HepG2 (cell line): ENCODE data around the gene RALB. TPM values are rescaled to one million over a fixed set of nuclear protein-coding genes. Genes with fewer than 3 reads are reported as not detected.

ENCODE experiments used
- ATAC-seq: fragments of 200-7000 bp; cut with Tn5 transposase; 3 replicates; pipeline ENCODE4 v1.9.1; 2020; ENCODE audit warnings: mild to moderate bottlenecking, moderate library complexity
- BruUV-seq: library from RNA; stranded (reverse); fragments of 400-500 nt; replicated peaks from 2 replicates; lab custom pipeline; 2021; lab: Mats Ljungman, UMichigan
- CTCF ChIA-PET: fragments of 300-600 bp; formaldehyde crosslinking; extraction: SDS; loops from one replicate; lab custom pipeline; 2021; ENCODE audit warnings: low total read pairs, inconsistent platforms, low intra/inter-chr PET ratio; lab: Yijun Ruan, JAX
- POLR2A ChIA-PET: fragments of 350-600 bp; sonication (Branson Sonifier 250); formaldehyde crosslinking; loops from one replicate; lab custom pipeline; 2020; ENCODE audit warnings: antibody characterized with exemption, inconsistent platforms; lab: Yijun Ruan, JAX
- DNase-seq: peaks from one replicate; pipeline ENCODE4 v3.0.0-alpha.2; 2015; ENCODE audit warnings: low spot score
- FAIRE-seq: peaks from 3 replicates; lab custom pipeline; 2011; peaks lifted over from hg19 to GRCh38; lab: Jason Lieb, UNC
- H2AFZ ChIP-seq: one replicate; pipeline ENCODE4 v1.6.1; 2011; ENCODE audit warnings: low read length, inconsistent platforms
- H3K27ac ChIP-seq: fragments of 300-600 bp; 3 replicates; pipeline ENCODE4 v1.8.0; 2011; ENCODE audit warnings: mixed run types, mild to moderate bottlenecking, mixed read lengths, low read length, inconsistent platforms; ENCODE audit not compliant: insufficient read depth; ENCODE audit errors: extremely low read length
- H3K27me3 ChIP-seq, 2 experiments: fragments of 200-600 bp in 1 of 2; 2 replicates in 1 of 2; 3 replicates in 1 of 2; pipeline versions ENCODE4 v1.6.0 to v1.8.0; 2011; ENCODE audit warnings: low read length in 2 of 2, mild to moderate bottlenecking in 2 of 2, moderate library complexity in 2 of 2, inconsistent platforms in 1 of 2; ENCODE audit not compliant: insufficient read depth in 2 of 2, control insufficient read depth in 1 of 2
- H3K36me3 ChIP-seq, 2 experiments: fragments of 200-600 bp in 1 of 2; replicated peaks in 1 of 2; 2 replicates in 1 of 2; 3 replicates in 1 of 2; pipeline versions ENCODE4 v1.5.1 to v1.8.0; 2011; ENCODE audit warnings: low read length in 2 of 2, inconsistent platforms in 1 of 2; ENCODE audit not compliant: insufficient read depth in 2 of 2, control insufficient read depth in 1 of 2
- H3K4me1 ChIP-seq: 2 replicates; pipeline ENCODE4 v1.5.1; 2012; ENCODE audit warnings: low read length, inconsistent platforms; ENCODE audit not compliant: insufficient read depth
- H3K4me2 ChIP-seq: 2 replicates; pipeline ENCODE4 v1.6.0; 2011; ENCODE audit warnings: low read depth, low read length, inconsistent platforms
- H3K4me3 ChIP-seq, 3 experiments: fragments of 200-600 bp in 1 of 3; sonication (generic), shearing (Covaris generic) in 1 of 3; replicated peaks in 1 of 3; 2 replicates each; pipeline ENCODE4 v1.5.1; 2011 to 2016; ENCODE audit warnings: low read length in 3 of 3, inconsistent platforms in 2 of 3, low read depth in 2 of 3, mild to moderate bottlenecking in 2 of 3, control low read depth in 1 of 3, mixed read lengths in 1 of 3; ENCODE audit not compliant: insufficient read depth in 1 of 3
- H3K79me2 ChIP-seq: one replicate; pipeline ENCODE4 v1.6.1; 2011; ENCODE audit warnings: low read length, inconsistent platforms; ENCODE audit not compliant: insufficient read depth
- H3K9ac ChIP-seq: 2 replicates; pipeline ENCODE4 v1.6.0; 2011; ENCODE audit warnings: mild to moderate bottlenecking, low read depth, low read length, inconsistent platforms; ENCODE audit not compliant: insufficient read depth
- H3K9me3 ChIP-seq: 2 replicates; pipeline ENCODE4 v1.5.1; 2012; ENCODE audit warnings: mild to moderate bottlenecking, low read length
- H4K20me1 ChIP-seq: 2 replicates; pipeline ENCODE4 v1.6.0; 2011; ENCODE audit warnings: inconsistent platforms, mild to moderate bottlenecking, low read length, moderate library complexity; ENCODE audit not compliant: insufficient read depth
- ADNP ChIP-seq: sonication (generic); formaldehyde crosslinking; IDR thresholded peaks from 2 replicates; pipeline ENCODE4 v1.4.0; 2020; ENCODE audit warnings: missing genetic modification reagents
- CEBPG ChIP-seq: IDR thresholded peaks from 2 replicates; pipeline ENCODE4 v1.6.1; 2016
- NFE2L1 ChIP-seq: sonication (generic); formaldehyde crosslinking; IDR thresholded peaks from 2 replicates; pipeline ENCODE4 v1.4.0; 2020; ENCODE audit warnings: missing genetic modification reagents, mild to moderate bottlenecking, borderline replicate concordance
- SETDB1 ChIP-seq: sonication (generic); formaldehyde crosslinking; IDR thresholded peaks from 2 replicates; pipeline ENCODE4 v1.5.1; 2020; ENCODE audit warnings: missing genetic modification reagents, mild to moderate bottlenecking, borderline replicate concordance
- SOX6 ChIP-seq, 2 experiments: fragments of 450-650 bp in 1 of 2; sonication (generic) in 1 of 2; formaldehyde crosslinking in 1 of 2; IDR thresholded peaks; 2 replicates each; pipeline versions ENCODE4 v1.4.0 to v1.6.1; 2017 to 2020; ENCODE audit warnings: antibody characterized with exemption in 1 of 2, mild to moderate bottlenecking in 1 of 2, missing genetic modification reagents in 1 of 2
- ZNF124 ChIP-seq: sonication (generic); formaldehyde crosslinking; IDR thresholded peaks from 2 replicates; pipeline ENCODE4 v1.4.0; 2020; ENCODE audit warnings: missing genetic modification reagents
- ZNF253 ChIP-seq: sonication (generic); formaldehyde crosslinking; IDR thresholded peaks from 2 replicates; pipeline ENCODE4 v1.8.0; 2022; ENCODE audit warnings: mild to moderate bottlenecking, missing genetic modification reagents, borderline replicate concordance
- ZNF558 ChIP-seq: sonication (generic); formaldehyde crosslinking; IDR thresholded peaks from 2 replicates; pipeline ENCODE4 v1.9.0; 2022; ENCODE audit warnings: mild to moderate bottlenecking, missing genetic modification reagents, borderline replicate concordance
- ZNF572 ChIP-seq: sonication (generic); formaldehyde crosslinking; IDR thresholded peaks from 2 replicates; pipeline ENCODE4 v1.5.1; 2020; ENCODE audit warnings: mild to moderate bottlenecking, missing genetic modification reagents
- ZNF660 ChIP-seq: sonication (generic); formaldehyde crosslinking; IDR thresholded peaks from 2 replicates; pipeline ENCODE4 v1.5.1; 2020; ENCODE audit warnings: mild to moderate bottlenecking, low read depth, missing genetic modification reagents, borderline replicate concordance
- WGBS: methylation state at CpG from one replicate; pipeline ENCODE4 v1.1.6; 2017; ENCODE audit warnings: low lambda C conversion rate; 5-methylcytosine and 5-hydroxymethylcytosine counted together
- in situ Hi-C: cut with HindIII; loops from 2 replicates; pipeline ENCODE4 v1.10.0; 2017; ENCODE audit warnings: low pct_unique_long_range_greater_than_20kb; ENCODE audit not compliant: extremely low pct_ligation_motif_present
- intact Hi-C: fragments of 100-400 bp; cut with micrococcal nuclease; formaldehyde crosslinking; loops from one replicate; pipeline ENCODE4 v1.10.0; 2022; ENCODE audit not compliant: unreplicated experiment
- polyA plus RNA-seq, 8 experiments: library from polyadenylated mRNA; depleted of rRNA in 3 of 8; stranded (reverse) in 7 of 8; unstranded in 1 of 8; fragments of >200 nt; fragmentation: Illumina TruSeq in 4 of 8; extraction: Trizol in 4 of 8; gene quantifications; 2 replicates each; pipeline versions ENCODE4 v1.2.1 to v1.2.3, GENCODE V29; 2011 to 2016; ENCODE audit warnings: low read depth in 4 of 8, missing spikeins in 1 of 8, mixed read lengths in 1 of 8; ENCODE audit not compliant: insufficient read depth in 1 of 8
- total RNA-seq, 5 experiments: library from RNA; depleted of rRNA; stranded (reverse); fragments of >200 nt; fragmentation: Illumina TruSeq; extraction: Trizol; gene quantifications; 2 replicates each; pipeline ENCODE4 v1.2.3, GENCODE V29; 2016; ENCODE audit warnings: low read depth in 1 of 5
- TF ChIP-seq, protein P1 (sequence below): sonication (generic); formaldehyde crosslinking; IDR thresholded peaks from 2 replicates; pipeline ENCODE4 v1.4.0; 2020; ENCODE audit warnings: missing genetic modification reagents, borderline replicate concordance
- TF ChIP-seq, protein P2 (sequence below): sonication (generic); formaldehyde crosslinking; IDR thresholded peaks from 2 replicates; pipeline ENCODE4 v1.4.0; 2020; ENCODE audit warnings: missing genetic modification reagents
- TF ChIP-seq, protein P3 (sequence below): fragments of 450-650 bp; IDR thresholded peaks from 2 replicates; pipeline ENCODE4 v1.6.1; 2017
- TF ChIP-seq, protein P4 (sequence below): sonication (generic); formaldehyde crosslinking; IDR thresholded peaks from 2 replicates; pipeline ENCODE4 v1.5.0; 2020; ENCODE audit warnings: missing genetic modification reagents

RALB gene
- total and polyA plus RNA-seq, 2 of the 13 experiments (the other 11 are each of a cell fraction or from before 2014, with no cell fraction given) = 37.8 to 43.2 TPM

DNA sequence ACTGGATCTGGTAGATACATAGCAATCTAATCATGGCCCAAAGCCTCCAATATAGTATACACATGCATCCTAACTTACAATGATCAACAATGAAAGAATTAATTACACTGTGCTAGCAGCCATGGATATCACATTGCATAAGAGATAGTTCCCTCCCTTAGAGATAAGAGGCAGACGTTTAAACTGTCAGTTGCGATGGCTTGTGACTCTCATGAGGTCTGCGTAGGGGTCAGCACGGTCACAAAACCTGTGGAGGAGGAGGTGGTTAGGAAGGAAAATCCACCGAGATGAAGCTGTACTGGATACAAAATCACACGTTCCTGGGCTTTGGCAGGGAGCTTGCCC lies 800 bp upstream of the RALB start (continued):
- TF ChIP-seq SETDB1 (CRISPR knock-in tag) (no peak), CEBPG (peak; percentile 25; the same call in 1 of the 2 replicates)

DNA sequence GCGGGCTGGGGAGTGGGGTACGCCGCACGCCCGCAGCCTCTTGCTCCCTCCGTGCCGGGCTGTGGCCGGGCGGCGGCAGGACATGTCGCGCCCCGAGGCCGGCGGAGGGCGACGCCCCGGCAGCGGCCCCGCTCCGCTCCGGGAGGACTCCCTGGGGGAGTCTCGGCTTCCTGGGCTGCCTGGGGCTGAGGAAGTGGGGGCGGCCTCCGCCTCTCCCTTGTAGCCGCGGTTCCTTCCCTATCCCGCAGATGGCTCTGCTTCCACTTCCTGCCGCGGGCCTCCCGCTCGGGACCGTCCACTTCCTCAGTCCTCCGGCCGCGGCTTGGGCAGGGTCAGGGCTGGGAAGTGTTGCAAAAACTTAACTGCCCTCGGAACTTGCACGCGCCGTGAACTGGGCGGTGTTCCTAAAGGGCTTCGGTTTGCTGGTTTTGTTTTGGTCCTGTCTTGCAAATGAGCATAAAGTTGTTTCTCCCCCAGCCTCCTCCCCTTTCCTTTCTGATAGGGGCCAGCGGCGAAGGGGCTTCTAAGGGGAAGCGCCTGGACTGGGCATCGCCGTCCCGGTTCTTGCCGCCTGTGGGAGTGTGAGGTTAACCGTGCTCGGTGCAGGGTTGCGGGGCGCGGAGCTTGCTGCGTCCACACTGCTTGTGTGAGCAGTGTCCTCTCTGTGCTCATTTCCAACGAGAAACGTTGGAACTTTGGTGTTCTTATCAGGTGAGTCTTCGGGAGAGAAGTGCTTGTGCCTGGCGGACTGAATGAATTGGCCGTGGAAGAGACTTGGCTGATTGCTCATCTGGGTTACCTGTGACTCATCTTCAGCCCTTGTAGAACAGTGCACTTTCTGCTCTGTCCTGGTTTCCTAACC lies 600 bp downstream of the RALB start:
- DNase-seq = peak; percentile 72
- Histone ChIP-seq H3K79me2 (peaks cover 35% of the 10 kb centered on the region), H3K36me3 (no peaks in the 10 kb centered on the region), H3K4me1 (peaks cover 54% of the 10 kb centered on the region), H3K27ac (peak overlapping the region; percentile 47), H3K4me3 (peak overlapping the region; percentile 70 to 87 (median 73)), H3K9me3 (no peaks in the 10 kb centered on the region), H2AFZ (peak overlapping the region; percentile 18), H4K20me1 (no peaks in the 10 kb centered on the region), H3K27me3 (peaks cover 4 to 24% of the 10 kb centered on the region in 2 experiments; a peak in 2 of 5 replicates), H3K9ac (peak overlapping the region; percentile 70), H3K4me2 (peak overlapping the region; percentile 91)
- in situ Hi-C loops = no loop called here
- ATAC-seq = peak; percentile 79
- ChIA-PET CTCF (interaction anchor here (0.7 to 1.9 kb wide), 2 partner anchors 36 to 60 kb away, joined by 3 to 13 read pairs; no protein-coding TSS in a partner anchor), POLR2A (interaction anchor here (0.8 to 2.1 kb wide), 9 partner anchors 9 to 1278 kb away, joined by 3 to 22 read pairs (median 4); partner anchors contain the start of genes RNU4ATAC and TMEM185B)
- under 1% methylated on average over 31 of the region's 60 CpGs for WGBS
- no TSS peak for BruUV-seq
- intact Hi-C loops = loop anchor here (1.0 to 10.0 kb wide), 4 partner anchors 19 to 312 kb away; no protein-coding TSS in a partner anchor
- peak; percentile 42 for FAIRE-seq
- TF ChIP-seq ZNF660 (CRISPR knock-in tag) (no peak), ZNF253 (no peak), SOX6 (IDR thresholded peaks at IDR 0.05) (no peak), SOX6 (CRISPR knock-in tag; IDR thresholded peaks at IDR 0.05) (no peak; the same call in 1 of the 2 replicates), ZNF572 (CRISPR knock-in tag) (no peak), ZNF558 (CRISPR knock-in tag) (no peak), NFE2L1 (no peak; the same call in 1 of the 2 replicates), ADNP (CRISPR knock-in tag) (no peak), ZNF124 (no peak)
- TF ChIP-seq, protein P1, sequence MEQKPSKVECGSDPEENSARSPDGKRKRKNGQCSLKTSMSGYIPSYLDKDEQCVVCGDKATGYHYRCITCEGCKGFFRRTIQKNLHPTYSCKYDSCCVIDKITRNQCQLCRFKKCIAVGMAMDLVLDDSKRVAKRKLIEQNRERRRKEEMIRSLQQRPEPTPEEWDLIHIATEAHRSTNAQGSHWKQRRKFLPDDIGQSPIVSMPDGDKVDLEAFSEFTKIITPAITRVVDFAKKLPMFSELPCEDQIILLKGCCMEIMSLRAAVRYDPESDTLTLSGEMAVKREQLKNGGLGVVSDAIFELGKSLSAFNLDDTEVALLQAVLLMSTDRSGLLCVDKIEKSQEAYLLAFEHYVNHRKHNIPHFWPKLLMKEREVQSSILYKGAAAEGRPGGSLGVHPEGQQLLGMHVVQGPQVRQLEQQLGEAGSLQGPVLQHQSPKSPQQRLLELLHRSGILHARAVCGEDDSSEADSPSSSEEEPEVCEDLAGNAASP (CRISPR knock-in tag) = no peak; the same call in 1 of the 2 replicates
- TF ChIP-seq, protein P2, sequence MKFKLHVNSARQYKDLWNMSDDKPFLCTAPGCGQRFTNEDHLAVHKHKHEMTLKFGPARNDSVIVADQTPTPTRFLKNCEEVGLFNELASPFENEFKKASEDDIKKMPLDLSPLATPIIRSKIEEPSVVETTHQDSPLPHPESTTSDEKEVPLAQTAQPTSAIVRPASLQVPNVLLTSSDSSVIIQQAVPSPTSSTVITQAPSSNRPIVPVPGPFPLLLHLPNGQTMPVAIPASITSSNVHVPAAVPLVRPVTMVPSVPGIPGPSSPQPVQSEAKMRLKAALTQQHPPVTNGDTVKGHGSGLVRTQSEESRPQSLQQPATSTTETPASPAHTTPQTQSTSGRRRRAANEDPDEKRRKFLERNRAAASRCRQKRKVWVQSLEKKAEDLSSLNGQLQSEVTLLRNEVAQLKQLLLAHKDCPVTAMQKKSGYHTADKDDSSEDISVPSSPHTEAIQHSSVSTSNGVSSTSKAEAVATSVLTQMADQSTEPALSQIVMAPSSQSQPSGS = peak; percentile 51; the same call in 1 of the 2 replicates
- TF ChIP-seq, protein P3, sequence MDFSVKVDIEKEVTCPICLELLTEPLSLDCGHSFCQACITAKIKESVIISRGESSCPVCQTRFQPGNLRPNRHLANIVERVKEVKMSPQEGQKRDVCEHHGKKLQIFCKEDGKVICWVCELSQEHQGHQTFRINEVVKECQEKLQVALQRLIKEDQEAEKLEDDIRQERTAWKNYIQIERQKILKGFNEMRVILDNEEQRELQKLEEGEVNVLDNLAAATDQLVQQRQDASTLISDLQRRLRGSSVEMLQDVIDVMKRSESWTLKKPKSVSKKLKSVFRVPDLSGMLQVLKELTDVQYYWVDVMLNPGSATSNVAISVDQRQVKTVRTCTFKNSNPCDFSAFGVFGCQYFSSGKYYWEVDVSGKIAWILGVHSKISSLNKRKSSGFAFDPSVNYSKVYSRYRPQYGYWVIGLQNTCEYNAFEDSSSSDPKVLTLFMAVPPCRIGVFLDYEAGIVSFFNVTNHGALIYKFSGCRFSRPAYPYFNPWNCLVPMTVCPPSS = no peak
- TF ChIP-seq, protein P4, sequence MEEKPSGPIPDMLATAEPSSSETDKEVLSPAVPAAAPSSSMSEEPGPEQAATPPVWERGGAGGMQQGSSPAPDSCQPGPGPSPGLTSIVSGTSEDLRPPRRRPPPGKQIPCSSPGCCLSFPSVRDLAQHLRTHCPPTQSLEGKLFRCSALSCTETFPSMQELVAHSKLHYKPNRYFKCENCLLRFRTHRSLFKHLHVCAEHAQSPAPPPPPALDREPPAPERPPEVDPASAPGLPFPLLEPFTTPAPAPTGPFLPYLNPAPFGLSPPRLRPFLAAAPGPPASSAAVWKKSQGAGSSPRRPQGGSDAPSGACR (CRISPR knock-in tag) = no peak; the same call in 1 of the 2 replicates
